Uterus (tissue), 2 donors: ENCODE data around the gene MRPL52.

Source experiments
- POLR2A ChIP-seq, 2 donors: fragments of 450-650 bp; IDR thresholded peaks; one replicate each; pipeline ENCODE4 v1.6.1; 2016; ENCODE audit warnings: antibody characterized with exemption in 2 of 2, mild to moderate bottlenecking in 1 of 2, moderate library complexity in 1 of 2
- TF ChIP-seq, protein P1 (sequence below), 4 experiments: fragments of 200-600 bp in 2 of 4; fragments of 450-650 bp in 2 of 4; sonication (generic) in 2 of 4; IDR thresholded peaks; one replicate each; pipeline ENCODE4 v1.5.1; 2016 to 2019; ENCODE audit warnings: antibody characterized with exemption in 4 of 4, mild to moderate bottlenecking in 2 of 4, moderate library complexity in 1 of 4

DNA sequence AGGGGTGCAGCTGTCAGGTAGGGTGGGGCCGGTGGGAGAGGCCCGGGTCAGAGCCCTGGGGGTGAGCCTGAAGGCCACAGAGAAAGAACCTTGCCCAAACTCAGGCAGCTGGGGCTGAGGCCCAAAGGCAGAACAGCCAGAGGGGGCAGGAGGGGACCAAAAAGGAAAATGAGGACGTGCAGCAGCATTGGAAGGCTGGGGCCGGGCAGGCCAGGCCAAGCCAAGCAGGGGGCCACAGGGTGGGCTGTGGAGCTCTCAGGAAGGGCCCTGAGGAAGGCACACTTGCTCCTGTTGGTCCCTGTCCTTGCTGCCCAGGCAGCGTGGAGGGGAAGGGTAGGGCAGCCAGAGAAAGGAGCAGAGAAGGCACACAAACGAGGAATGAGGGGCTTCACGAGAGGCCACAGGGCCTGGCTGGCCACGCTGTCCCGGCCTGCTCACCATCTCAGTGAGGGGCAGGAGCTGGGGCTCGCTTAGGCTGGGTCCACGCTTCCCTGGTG is 17.2 kb downstream of the MRPL52 start:
- TF ChIP-seq, protein P1, sequence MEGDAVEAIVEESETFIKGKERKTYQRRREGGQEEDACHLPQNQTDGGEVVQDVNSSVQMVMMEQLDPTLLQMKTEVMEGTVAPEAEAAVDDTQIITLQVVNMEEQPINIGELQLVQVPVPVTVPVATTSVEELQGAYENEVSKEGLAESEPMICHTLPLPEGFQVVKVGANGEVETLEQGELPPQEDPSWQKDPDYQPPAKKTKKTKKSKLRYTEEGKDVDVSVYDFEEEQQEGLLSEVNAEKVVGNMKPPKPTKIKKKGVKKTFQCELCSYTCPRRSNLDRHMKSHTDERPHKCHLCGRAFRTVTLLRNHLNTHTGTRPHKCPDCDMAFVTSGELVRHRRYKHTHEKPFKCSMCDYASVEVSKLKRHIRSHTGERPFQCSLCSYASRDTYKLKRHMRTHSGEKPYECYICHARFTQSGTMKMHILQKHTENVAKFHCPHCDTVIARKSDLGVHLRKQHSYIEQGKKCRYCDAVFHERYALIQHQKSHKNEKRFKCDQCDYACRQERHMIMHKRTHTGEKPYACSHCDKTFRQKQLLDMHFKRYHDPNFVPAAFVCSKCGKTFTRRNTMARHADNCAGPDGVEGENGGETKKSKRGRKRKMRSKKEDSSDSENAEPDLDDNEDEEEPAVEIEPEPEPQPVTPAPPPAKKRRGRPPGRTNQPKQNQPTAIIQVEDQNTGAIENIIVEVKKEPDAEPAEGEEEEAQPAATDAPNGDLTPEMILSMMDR (IDR thresholded peaks at IDR 0.05), result no peak
- no peak for TF ChIP-seq POLR2A (IDR thresholded peaks at IDR 0.05)
